ENCODE results near the gene SPSB2. TPM values are rescaled to one million over a fixed set of nuclear protein-coding genes. Genes with fewer than 3 reads are reported as not detected.

SPSB2 gene
- total RNA-seq, 4 donors from 2014 or later: 9.4 to 12.7 (median 11.8) TPM

- WGBS, 2 donors: 87 to 88% methylated on average over 17 of the region's 17 CpGs
- peaks cover 0 to 87% (median 0%) of the 10 kb centered on the region in 3 donors for H3K36me3 ChIP-seq
- DNase-seq (ENCODE audit: low spot score in 2 of 2): no peak
- no peaks in the 10 kb centered on the region for H3K4me1 ChIP-seq
- no peaks in the 10 kb centered on the region for H3K27me3 ChIP-seq
- TF ChIP-seq CTCF (IDR thresholded peaks at IDR 0.05): no peak
- TF ChIP-seq POLR2A (IDR thresholded peaks at IDR 0.05): no peak
- TF ChIP-seq EP300 (IDR thresholded peaks at IDR 0.05): no peak
- H3K4me3 ChIP-seq: no peak overlapping the region
- no peaks in the 10 kb centered on the region for H3K9me3 ChIP-seq
- no peak overlapping the region for H3K27ac ChIP-seq
Observed at GRCh38 chr12:6845395-6845794, 27.7 kb downstream of the SPSB2 start.

- no peak for DNase-seq (ENCODE audit: low spot score in 2 of 2)
- H3K4me3 ChIP-seq: no peak overlapping the region
- H3K9me3 ChIP-seq: no peaks in the 10 kb centered on the region
- TF ChIP-seq POLR2A (IDR thresholded peaks at IDR 0.05): no peak
- no peak for TF ChIP-seq EP300 (IDR thresholded peaks at IDR 0.05)
- no peak for TF ChIP-seq CTCF (IDR thresholded peaks at IDR 0.05)
- WGBS, 2 donors: 58 to 78% methylated on average over 9 to 15 of the region's 16 CpGs
- peaks cover 0 to 97% (median 0%) of the 10 kb centered on the region in 3 donors for H3K36me3 ChIP-seq
- H3K27ac ChIP-seq: no peak overlapping the region
- H3K4me1 ChIP-seq: no peaks in the 10 kb centered on the region
- H3K27me3 ChIP-seq: no peaks in the 10 kb centered on the region
Observed at GRCh38 chr12:6843118-6843902, 29.8 kb downstream of the SPSB2 start.

- DNase-seq (ENCODE audit: low spot score in 2 of 2): no peak
- no peak overlapping the region for H3K27ac ChIP-seq
- H3K27me3 ChIP-seq: no peaks in the 10 kb centered on the region
- no peaks in the 10 kb centered on the region for H3K4me1 ChIP-seq
- TF ChIP-seq POLR2A (IDR thresholded peaks at IDR 0.05) (no peak), CTCF (IDR thresholded peaks at IDR 0.05) (no peak), EP300 (IDR thresholded peaks at IDR 0.05) (no peak)
- no peak overlapping the region for H3K4me3 ChIP-seq
- peaks cover 0 to 98% (median 0%) of the 10 kb centered on the region in 3 donors for H3K36me3 ChIP-seq
- no peaks in the 10 kb centered on the region for H3K9me3 ChIP-seq
- WGBS, 2 donors: 86 to 90% methylated on average over 4 of the region's 4 CpGs
Observed at GRCh38 chr12:6842075-6842474, 31.0 kb downstream of the SPSB2 start.

GRCh38 chr12:6840761-6841515 lies 32.2 kb downstream of the SPSB2 start, which contains the start of gene GNB3:
Gene GNB3, plus strand, starts transcription at chr12:6840925. Its CDS starts 363 bp downstream, at chr12:6841288.
- TF ChIP-seq POLR2A (IDR thresholded peaks at IDR 0.05) (no peak), CTCF (IDR thresholded peaks at IDR 0.05) (no peak), EP300 (IDR thresholded peaks at IDR 0.05) (no peak)
- DNase-seq (ENCODE audit: low spot score in 2 of 2): no peak
- 71 to 73% methylated on average over 16 to 24 of the region's 24 CpGs for WGBS, 2 donors

GRCh38 chr12:6840330-6840729 lies 32.8 kb downstream of the SPSB2 start:
- 46 to 72% methylated on average over 1 of the region's 1 CpG for WGBS, 2 donors
- Histone ChIP-seq H3K4me3 (no peak overlapping the region), H3K27me3 (no peaks in the 10 kb centered on the region), H3K36me3 (peaks cover 0 to 90% (median 0%) of the 10 kb centered on the region in 3 donors), H3K4me1 (no peaks in the 10 kb centered on the region), H3K9me3 (no peaks in the 10 kb centered on the region), H3K27ac (no peak overlapping the region)
- DNase-seq (ENCODE audit: low spot score in 2 of 2): no peak
- TF ChIP-seq EP300 (IDR thresholded peaks at IDR 0.05) (no peak), POLR2A (IDR thresholded peaks at IDR 0.05) (no peak), CTCF (IDR thresholded peaks at IDR 0.05) (no peak)

More at GRCh38 chr12:6840761-6841515, 32.2 kb downstream of the SPSB2 start, which contains the start of gene GNB3:
- no peaks in the 10 kb centered on the region for H3K4me1 ChIP-seq
- H3K27me3 ChIP-seq: no peaks in the 10 kb centered on the region
- H3K9me3 ChIP-seq: no peaks in the 10 kb centered on the region
- peaks cover 0 to 96% (median 0%) of the 10 kb centered on the region in 3 donors for H3K36me3 ChIP-seq
- no peak within 1 kb of the TSS for H3K27ac ChIP-seq
- no peak within 1 kb of the TSS for H3K4me3 ChIP-seq

Measured in tibial nerve (tissue), 4 donors.